Measurements from ENCODE around the gene LGI2. TPM values are rescaled to one million over a fixed set of nuclear protein-coding genes. Genes with fewer than 3 reads are reported as not detected.
"Not testable (repeated sequence)": the region's sequence is repeated elsewhere in the genome, so short reads cannot be mapped to it uniquely, and the experiment has no call there.

LGI2 gene
- total RNA-seq, 1 experiment from 2014 or later, result not detected

GRCh38 chr4:25050370-25051078, 19.8 kb upstream of the LGI2 start:
- no peak for DNase-seq (ENCODE audit: low spot score)

DNA sequence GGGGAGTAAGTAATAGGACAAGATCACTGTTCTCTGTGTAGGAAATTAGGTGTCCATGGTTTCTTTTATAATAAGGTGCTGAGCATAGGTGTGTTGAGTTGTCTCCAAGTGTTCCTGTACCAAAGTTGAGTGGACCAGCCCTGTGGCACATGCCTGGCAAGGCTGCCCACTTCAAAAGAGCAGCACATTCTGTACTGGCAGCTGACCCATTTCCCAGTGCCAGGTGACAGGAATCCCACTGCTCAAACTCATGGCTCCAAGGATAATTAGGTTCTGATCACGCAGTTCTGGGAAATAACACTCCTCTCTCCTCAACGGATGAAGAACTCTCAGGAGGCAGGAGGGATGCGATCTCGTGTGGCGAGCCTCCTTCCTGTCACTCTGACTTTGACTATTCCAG, 12.8 kb upstream of the LGI2 start:
- DNase-seq (ENCODE audit: low spot score), result no peak

GRCh38 chr4:25033526-25033925, 2.8 kb upstream of the LGI2 start:
- no peak for DNase-seq (ENCODE audit: low spot score)

GRCh38 chr4:25032126-25032525, 1.4 kb upstream of the LGI2 start:
- DNase-seq (ENCODE audit: low spot score), result no peak

- DNase-seq (ENCODE audit: low spot score), result no peak
Observed at GRCh38 chr4:25031077-25031621, 403 bp upstream of the LGI2 start.

- no peak for DNase-seq (ENCODE audit: low spot score)
Observed at GRCh38 chr4:25029479-25030276, 1.1 kb downstream of the LGI2 start.

- DNase-seq (ENCODE audit: low spot score), result no peak
Observed at GRCh38 chr4:25028851-25029250, 1.9 kb downstream of the LGI2 start.

GRCh38 chr4:25022766-25023165, 8.0 kb downstream of the LGI2 start:
- DNase-seq (ENCODE audit: low spot score), result no peak

- no peak for DNase-seq (ENCODE audit: low spot score)
Observed at GRCh38 chr4:25021216-25021615, 9.5 kb downstream of the LGI2 start.

DNA sequence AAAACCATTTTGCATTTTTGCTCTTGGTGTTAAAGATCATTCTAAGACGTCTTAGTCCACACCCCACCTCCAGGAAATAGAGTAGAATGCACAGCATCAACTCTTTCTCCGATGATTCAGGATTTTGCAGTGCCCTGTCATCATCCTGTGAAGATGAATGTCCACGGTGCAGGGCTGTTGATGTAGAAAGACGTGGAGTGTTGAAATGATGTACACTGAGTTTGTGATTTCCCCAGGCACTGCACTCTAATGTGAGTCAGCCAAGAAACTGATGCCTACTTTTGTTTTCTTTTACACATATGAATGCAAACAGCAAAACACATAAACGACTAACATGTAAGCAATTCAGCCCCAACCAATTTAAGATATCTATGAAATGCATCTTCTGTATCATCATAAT, 10.5 kb downstream of the LGI2 start:
- no peak for DNase-seq (ENCODE audit: low spot score)

DNA sequence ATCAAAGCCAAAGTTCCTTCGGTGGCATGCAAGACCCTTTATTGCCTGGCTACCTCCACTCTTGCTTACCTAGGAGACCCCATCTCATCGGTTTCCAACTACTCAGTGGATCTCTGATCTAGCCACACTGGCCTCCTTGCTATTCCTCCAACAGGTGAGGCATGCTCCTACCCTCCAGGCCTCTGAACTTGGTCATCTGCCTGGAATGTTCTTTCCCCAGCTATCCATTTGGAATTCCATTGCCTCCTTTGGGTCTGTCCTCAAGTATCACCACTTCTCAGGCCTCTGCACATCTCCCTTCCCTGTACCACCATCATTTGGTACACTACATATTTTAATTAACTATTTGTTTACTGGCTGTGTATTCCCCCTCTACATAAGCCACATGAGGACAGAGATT, 11.2 kb downstream of the LGI2 start:
- no peak for DNase-seq (ENCODE audit: low spot score)

GRCh38 chr4:25015012-25015411, 15.7 kb downstream of the LGI2 start:
- no peak for DNase-seq (ENCODE audit: low spot score)

DNA sequence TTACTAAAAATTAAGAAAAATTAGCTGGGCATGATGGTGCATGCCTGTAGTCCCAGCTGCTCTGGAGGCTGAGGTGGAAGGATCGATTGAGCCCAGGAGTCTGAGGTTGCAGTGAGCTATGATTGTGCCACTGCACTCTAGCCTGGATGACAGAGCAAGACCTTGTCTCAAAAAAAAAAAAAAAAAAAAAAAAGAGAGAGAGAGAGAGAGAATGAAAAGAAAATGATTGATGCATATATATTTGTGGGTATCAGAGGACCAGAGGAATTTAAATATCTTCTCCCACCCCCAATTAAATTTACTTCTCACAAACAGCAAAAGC, 16.1 kb downstream of the LGI2 start:
- not testable (repeated sequence) for DNase-seq (ENCODE audit: low spot score)

GRCh38 chr4:25013756-25014661, 16.7 kb downstream of the LGI2 start:
- no peak for DNase-seq (ENCODE audit: low spot score)

- DNase-seq (ENCODE audit: low spot score), result no peak
Observed at GRCh38 chr4:25012655-25013054, 18.1 kb downstream of the LGI2 start.

GRCh38 chr4:25011135-25011866, 19.4 kb downstream of the LGI2 start:
- DNase-seq (ENCODE audit: low spot score), result no peak

- DNase-seq (ENCODE audit: low spot score), result no peak
Observed at GRCh38 chr4:25007598-25007997, 23.1 kb downstream of the LGI2 start.

DNA sequence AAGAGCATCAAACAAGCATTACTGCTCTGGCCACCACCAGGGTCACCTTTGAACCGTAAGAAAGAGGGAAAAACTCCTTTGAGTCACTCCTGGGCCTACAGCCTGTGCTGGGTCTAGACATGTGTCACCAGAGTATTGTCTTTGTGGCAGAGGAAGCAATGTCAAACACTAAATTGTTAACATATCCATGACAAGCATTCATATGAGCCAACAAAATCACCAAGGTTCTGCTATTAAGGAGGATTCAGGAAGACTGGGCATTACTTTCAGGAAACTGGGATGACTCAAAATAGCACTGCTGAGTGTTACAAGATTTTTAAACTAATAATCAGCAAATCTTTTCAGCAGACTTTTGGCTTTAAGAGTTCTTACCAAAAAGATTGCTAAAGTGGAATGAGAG, 28.1 kb downstream of the LGI2 start:
- no peak for DNase-seq (ENCODE audit: low spot score)

- no peak for DNase-seq (ENCODE audit: low spot score)
Observed at GRCh38 chr4:25001509-25001908, 29.2 kb downstream of the LGI2 start.

GRCh38 chr4:25000639-25001038, 30.1 kb downstream of the LGI2 start:
- no peak for DNase-seq (ENCODE audit: low spot score)

- no peak for DNase-seq (ENCODE audit: low spot score)
Observed at GRCh38 chr4:24999392-25000089, 31.2 kb downstream of the LGI2 start.
